AG09309 (cell line): ENCODE results near the gene COL20A1.
A peak's percentile ranks its signal among the peaks of the same experiment; 100 is the strongest.

Experiments used
- DNase-seq: peaks from one replicate; pipeline ENCODE4 v3.0.0-alpha.2; 2010; ENCODE audit warnings: low read depth
- H3K4me3 ChIP-seq: 2 replicates; pipeline ENCODE4 v1.5.1; 2011; ENCODE audit warnings: mild to moderate bottlenecking, low read depth, low read length, moderate library complexity; ENCODE audit not compliant: control insufficient read depth
- CTCF ChIP-seq: IDR thresholded peaks from 2 replicates; pipeline ENCODE4 v1.5.1; 2011; ENCODE audit warnings: mild to moderate bottlenecking, low read depth, low read length, inconsistent platforms; ENCODE audit not compliant: insufficient read depth, control insufficient read depth; ENCODE audit errors: missing control alignments

Gene COL20A1

GRCh38 chr20:63265891-63266515 lies 27.0 kb upstream of the COL20A1 start:
- TF ChIP-seq CTCF, result no peak
- peak; percentile 25 for DNase-seq
- no peak overlapping the region for H3K4me3 ChIP-seq

DNA sequence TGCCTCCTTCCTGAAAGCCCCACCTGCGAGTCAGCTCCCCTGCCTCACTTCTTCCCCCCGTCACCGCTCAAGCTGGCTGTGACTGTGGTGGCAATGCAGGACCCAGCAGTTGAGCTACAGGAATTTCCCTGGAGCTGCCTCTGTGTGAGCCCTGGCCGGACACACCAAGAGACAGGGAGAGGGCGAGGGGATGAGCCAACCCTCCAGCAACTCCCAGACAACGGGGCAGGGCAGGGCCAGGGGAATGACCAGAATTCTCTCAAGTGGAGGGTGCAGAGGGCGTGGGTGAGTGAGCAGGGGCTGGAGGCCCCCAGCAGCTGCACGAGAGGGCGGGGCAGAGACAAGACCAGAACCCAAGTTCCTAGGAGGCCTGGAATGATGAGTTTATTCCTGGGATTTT lies 25.3 kb upstream of the COL20A1 start:
- no peak for TF ChIP-seq CTCF
- H3K4me3 ChIP-seq, result no peak overlapping the region
- no peak for DNase-seq

- no peak overlapping the region for H3K4me3 ChIP-seq
- no peak for DNase-seq
- TF ChIP-seq CTCF, result no peak
Measured at GRCh38 chr20:63268256-63268655, 24.7 kb upstream of the COL20A1 start.

- H3K4me3 ChIP-seq, result no peak overlapping the region
- no peak for TF ChIP-seq CTCF
- DNase-seq, result no peak
Measured at GRCh38 chr20:63268671-63269439, 24.1 kb upstream of the COL20A1 start.

DNA sequence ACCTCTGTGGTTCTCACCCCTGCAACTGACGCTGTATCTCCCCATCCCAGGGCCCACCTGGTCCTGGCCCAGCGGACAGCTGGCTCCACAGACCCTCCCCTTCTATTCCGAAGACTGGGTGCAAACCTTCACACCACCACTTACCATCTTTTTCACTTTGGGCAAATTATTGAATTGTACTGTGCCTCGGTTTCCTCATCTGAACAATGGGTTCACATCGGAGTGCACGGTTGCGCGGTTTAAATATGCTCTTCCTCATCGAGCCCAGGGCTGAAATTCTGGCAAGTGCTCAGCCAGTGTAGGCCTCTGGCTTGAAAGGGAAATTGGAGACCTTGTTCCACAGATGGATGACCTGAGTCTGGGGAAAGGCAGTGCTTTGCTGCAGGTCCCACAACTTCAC lies 23.3 kb upstream of the COL20A1 start:
- no peak for DNase-seq
- TF ChIP-seq CTCF, result no peak
- H3K4me3 ChIP-seq, result no peak overlapping the region

DNA sequence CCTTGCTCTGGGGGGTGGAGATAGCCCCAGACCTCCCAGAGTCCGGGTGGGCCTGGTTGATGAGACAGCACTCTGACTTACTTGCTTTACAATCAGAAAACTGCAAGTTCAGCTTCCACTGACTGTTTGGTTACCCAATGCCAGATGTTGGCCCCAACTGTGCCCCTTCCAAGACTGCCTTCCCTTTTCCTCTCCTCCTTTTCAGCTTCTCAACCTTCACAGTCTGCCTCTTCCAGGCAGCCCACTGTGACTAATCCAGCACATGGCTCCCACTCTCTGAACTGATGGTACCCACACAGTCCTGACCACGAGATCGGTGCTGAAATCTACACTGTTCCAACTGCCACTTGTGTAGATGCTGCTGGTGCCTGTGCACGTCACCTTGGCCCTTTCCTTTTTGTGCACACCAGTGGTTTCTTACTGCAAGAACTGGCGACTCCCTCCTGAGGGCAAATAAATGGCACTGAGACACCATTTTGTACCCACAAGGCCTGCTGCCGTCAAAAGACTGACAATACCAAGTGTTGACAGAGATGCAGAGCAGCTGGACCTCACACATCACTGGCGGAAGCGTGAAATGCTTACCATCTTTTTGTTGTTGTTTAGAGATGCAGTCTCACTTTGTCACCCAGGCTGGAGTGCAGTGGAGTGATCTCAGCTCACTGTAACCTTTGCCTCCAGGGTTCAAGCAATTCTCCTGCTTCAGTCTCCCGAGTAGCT lies 22.2 kb upstream of the COL20A1 start:
- H3K4me3 ChIP-seq, result no peak overlapping the region
- no peak for DNase-seq
- no peak for TF ChIP-seq CTCF
